Right lobe of liver (tissue), 6 donors: ENCODE results near the gene MAST2. TPM values are rescaled to one million over a fixed set of nuclear protein-coding genes. Genes with fewer than 3 reads are reported as not detected.

ENCODE experiments used
- ATAC-seq, 4 donors: fragments of 200-7000 bp; cut with Tn5 transposase; one replicate each; pipeline ENCODE4 v1.9.1; 2020; ENCODE audit warnings: mild to moderate bottlenecking in 4 of 4, moderate library complexity in 4 of 4
- DNase-seq, 3 donors: peaks; one replicate each; pipeline ENCODE4 v3.0.0-alpha.2; 2020
- H3K27ac ChIP-seq, 3 donors: fragments of 200-600 bp; one replicate each; pipeline ENCODE4 v1.8.0; 2022
- H3K27me3 ChIP-seq, 2 donors: fragments of 200-600 bp; one replicate each; pipeline ENCODE4 v1.8.0; 2022
- H3K36me3 ChIP-seq, 4 donors: fragments of 200-600 bp; sonication (generic) in 1 of 4; one replicate each; pipeline versions ENCODE4 v1.5.1 to v1.8.0; 2017 to 2022; ENCODE audit warnings: control low read depth in 1 of 4
- H3K4me1 ChIP-seq, 4 donors: fragments of 200-600 bp; sonication (generic) in 1 of 4; one replicate each; pipeline versions ENCODE4 v1.5.1 to v1.8.0; 2017 to 2022; ENCODE audit warnings: control low read depth in 1 of 4
- H3K4me3 ChIP-seq, 3 donors: fragments of 200-600 bp; one replicate each; pipeline ENCODE4 v1.8.0; 2022
- H3K9me3 ChIP-seq, 4 donors: fragments of 200-600 bp; sonication (generic) in 1 of 4; one replicate each; pipeline versions ENCODE4 v1.5.1 to v1.8.0; 2017 to 2022; ENCODE audit warnings: control low read depth in 1 of 4
- CTCF ChIP-seq, 4 donors: fragments of 200-600 bp in 3 of 4; fragments of 450-650 bp in 1 of 4; IDR thresholded peaks; one replicate each; pipeline versions ENCODE4 v1.5.1 to v1.8.0; 2016 to 2022; ENCODE audit warnings: antibody characterized with exemption in 4 of 4, mild to moderate bottlenecking in 2 of 4
- POLR2A ChIP-seq: fragments of 450-650 bp; IDR thresholded peaks from one replicate; pipeline ENCODE4 v1.6.1; 2017; ENCODE audit warnings: antibody characterized with exemption, mild to moderate bottlenecking
- WGBS: methylation state at CpG from one replicate; pipeline ENCODE4 v1.1.6; 2018; ENCODE audit warnings: low coverage, low lambda C conversion rate; ENCODE audit not compliant: insufficient coverage; ENCODE audit errors: missing lambda C conversion rate; 5-methylcytosine and 5-hydroxymethylcytosine counted together
- intact Hi-C, 2 donors: fragments of 100-400 bp; cut with DNase I; formaldehyde crosslinking; loops; one replicate each; pipeline versions ENCODE4 v1.11.2 to v1.14.1; 2022
- total RNA-seq, 6 experiments: library from RNA; depleted of rRNA in 2 of 6; stranded (reverse); fragments of >200 nt in 2 of 6; fragmentation: NEBNext Ultra II Directional in 3 of 6; extraction: Animal tissue kit (Norgen Biotek cat#: 25700) in 3 of 6; gene quantifications; one replicate each; pipeline versions ENCODE4 v1.1.0 to v1.2.4, GENCODE V29; 2016 to 2023
- donor health status: DM: no; HTN: yes; CAD: no.
- donor health status: DM: no; HTN: no; CAD: no.
- donor health status: DM: no; HTN: no; CAD: no.
- donor health status: DM: no; HTN: yes; CAD: no.
- donor health status: DM: no; HTN: yes; CAD: no.

The MAST2 gene
- total RNA-seq, 6 experiments from 2014 or later: 9.9 to 14.9 (median 12.3) TPM

- Histone ChIP-seq H3K27ac (peak overlapping the region in 1 of 3 donors; percentile 10), H3K4me3 (no peak overlapping the region), H3K36me3 (no peaks in the 10 kb centered on the region), H3K9me3 (no peaks in the 10 kb centered on the region), H3K4me1 (peaks cover 0 to 8% (median 0%) of the 10 kb centered on the region in 4 donors), H3K27me3 (no peaks in the 10 kb centered on the region)
- ATAC-seq (peak; percentile 41 to 74 (median 54)), DNase-seq (no peak)
- intact Hi-C loops: no loop called here
- no peak for TF ChIP-seq CTCF (IDR thresholded peaks at IDR 0.05)
- no peak for TF ChIP-seq POLR2A
- 62% methylated on average over 1 of the region's 1 CpG for WGBS
Observed at GRCh38 chr1:45884700-45885099, 81.3 kb downstream of the MAST2 start.

- H3K4me1 ChIP-seq: peaks cover 0 to 8% (median 3%) of the 10 kb centered on the region in 4 donors
- ATAC-seq: no peak
- peak overlapping the region in 1 of 3 donors; percentile 10 for H3K27ac ChIP-seq
- no peaks in the 10 kb centered on the region for H3K9me3 ChIP-seq
- intact Hi-C loops: no loop called here
- H3K36me3 ChIP-seq: no peaks in the 10 kb centered on the region
- H3K4me3 ChIP-seq: no peak overlapping the region
- no peak for TF ChIP-seq CTCF (IDR thresholded peaks at IDR 0.05)
- TF ChIP-seq POLR2A: no peak
- no peak for DNase-seq
- WGBS: 54% methylated on average over 2 of the region's 2 CpGs
- H3K27me3 ChIP-seq: no peaks in the 10 kb centered on the region
Observed at GRCh38 chr1:45886229-45886628, 82.8 kb downstream of the MAST2 start.

- H3K27me3 ChIP-seq: no peaks in the 10 kb centered on the region
- ATAC-seq (peak; percentile 28 to 68 (median 48)), DNase-seq (no peak)
- H3K36me3 ChIP-seq: no peaks in the 10 kb centered on the region
- H3K9me3 ChIP-seq: no peaks in the 10 kb centered on the region
- intact Hi-C loops: no loop called here
- H3K4me1 ChIP-seq: peaks cover 0 to 18% (median 5%) of the 10 kb centered on the region in 4 donors
- TF ChIP-seq CTCF (IDR thresholded peaks at IDR 0.05) (no peak), POLR2A (no peak)
- 80% methylated on average over 1 of the region's 1 CpG for WGBS
- peak overlapping the region in 1 of 3 donors; percentile 10 for H3K27ac ChIP-seq
- no peak overlapping the region for H3K4me3 ChIP-seq
Observed at GRCh38 chr1:45887156-45887842, 83.9 kb downstream of the MAST2 start.

GRCh38 chr1:45890078-45890477 is 86.7 kb downstream of the MAST2 start:
- DNase-seq (no peak), ATAC-seq (no peak)
- no peak for TF ChIP-seq POLR2A
- TF ChIP-seq CTCF (IDR thresholded peaks at IDR 0.05): no peak
- H3K4me3 ChIP-seq: no peak overlapping the region
- intact Hi-C loops: no loop called here
- no peaks in the 10 kb centered on the region for H3K36me3 ChIP-seq
- WGBS: 93% methylated on average over 2 of the region's 2 CpGs
- H3K4me1 ChIP-seq: peaks cover 0 to 20% (median 5%) of the 10 kb centered on the region in 4 donors
- H3K27me3 ChIP-seq: no peaks in the 10 kb centered on the region
- no peaks in the 10 kb centered on the region for H3K9me3 ChIP-seq
- no peak overlapping the region for H3K27ac ChIP-seq
